HepG2 (cell line): ENCODE results near the gene ENTPD1. TPM values are rescaled to one million over a fixed set of nuclear protein-coding genes. Genes with fewer than 3 reads are reported as not detected.

Experiments used
- AGO2 ChIP-seq: fragments of 200-400 bp; formaldehyde crosslinking; optimal IDR thresholded peaks from 2 replicates; pipeline ENCODE3; 2017; ENCODE audit warnings: mild to moderate bottlenecking, low read depth, low read length, moderate library complexity
- ARID5B ChIP-seq: IDR thresholded peaks from 2 replicates; pipeline ENCODE4 v1.4.0; 2020; ENCODE audit warnings: mild to moderate bottlenecking, missing genetic modification reagents
- BRF2 ChIP-seq: sonication (generic); formaldehyde crosslinking; IDR thresholded peaks from 2 replicates; pipeline ENCODE4 v1.8.1; 2022; ENCODE audit warnings: mild to moderate bottlenecking, missing genetic modification reagents
- DMTF1 ChIP-seq: sonication (generic); formaldehyde crosslinking; IDR thresholded peaks from 2 replicates; pipeline ENCODE4 v1.4.0; 2020; ENCODE audit warnings: mild to moderate bottlenecking, missing genetic modification reagents
- GATAD2A ChIP-seq: IDR thresholded peaks from 2 replicates; pipeline ENCODE4 v1.6.1; 2016
- HOXA5 ChIP-seq: sonication (generic); formaldehyde crosslinking; IDR thresholded peaks from 2 replicates; pipeline ENCODE4 v1.4.0; 2020; ENCODE audit warnings: missing genetic modification reagents
- IKZF5 ChIP-seq: IDR thresholded peaks from 2 replicates; pipeline ENCODE4 v1.6.1; 2018; ENCODE audit warnings: missing genetic modification reagents, mild to moderate bottlenecking, missing compliant biosample characterization
- POLR2A ChIP-seq, 2 experiments: IDR thresholded peaks; 2 replicates each; pipeline ENCODE4 v1.6.1; 2011; ENCODE audit warnings: low read depth in 2 of 2, low read length in 2 of 2, mild to moderate bottlenecking in 1 of 2, moderate library complexity in 1 of 2; ENCODE audit not compliant: insufficient read depth in 1 of 2
- SRSF9 ChIP-seq: fragments of 200-400 bp; formaldehyde crosslinking; IDR thresholded peaks from 2 replicates; pipeline ENCODE4 v1.6.1; 2018; ENCODE audit warnings: borderline replicate concordance, mild to moderate bottlenecking, low read depth, low read length; ENCODE audit not compliant: insufficient read depth, poor library complexity, severe bottlenecking
- ZBED4 ChIP-seq: sonication (generic); formaldehyde crosslinking; IDR thresholded peaks from 2 replicates; pipeline ENCODE4 v1.4.0; 2020; ENCODE audit warnings: missing genetic modification reagents, borderline replicate concordance
- ZBTB34 ChIP-seq: sonication (generic); formaldehyde crosslinking; IDR thresholded peaks from 2 replicates; pipeline ENCODE4 v1.8.0; 2022; ENCODE audit warnings: mild to moderate bottlenecking, missing genetic modification reagents
- ZNF766 ChIP-seq: sonication (generic); formaldehyde crosslinking; IDR thresholded peaks from 2 replicates; pipeline ENCODE4 v1.5.0; 2020; ENCODE audit warnings: missing genetic modification reagents, borderline replicate concordance
- ZNF768 ChIP-seq: sonication (generic); formaldehyde crosslinking; IDR thresholded peaks from 2 replicates; pipeline ENCODE4 v1.4.0; 2020; ENCODE audit warnings: missing genetic modification reagents
- polyA plus RNA-seq, 8 experiments: library from polyadenylated mRNA; depleted of rRNA in 3 of 8; stranded (reverse) in 7 of 8; unstranded in 1 of 8; fragments of >200 nt; fragmentation: Illumina TruSeq in 4 of 8; extraction: Trizol in 4 of 8; gene quantifications; 2 replicates each; pipeline versions ENCODE4 v1.2.1 to v1.2.3, GENCODE V29; 2011 to 2016; ENCODE audit warnings: low read depth in 4 of 8, missing spikeins in 1 of 8, mixed read lengths in 1 of 8; ENCODE audit not compliant: insufficient read depth in 1 of 8
- total RNA-seq, 5 experiments: library from RNA; depleted of rRNA; stranded (reverse); fragments of >200 nt; fragmentation: Illumina TruSeq; extraction: Trizol; gene quantifications; 2 replicates each; pipeline ENCODE4 v1.2.3, GENCODE V29; 2016; ENCODE audit warnings: low read depth in 1 of 5

ENTPD1 gene
- total and polyA plus RNA-seq, 2 of the 13 experiments (the other 11 are each of a cell fraction or from before 2014, with no cell fraction given) = 0.07 TPM

GRCh38 chr10:95907456-95908253 lies 151.7 kb downstream of the ENTPD1 start, which contains the start of gene CC2D2B (continued):
- TF ChIP-seq GATAD2A (CRISPR knock-in tag) (no peak; the same call in 1 of the 2 replicates), IKZF5 (CRISPR knock-in tag) (peak; percentile 46), ZBED4 (CRISPR knock-in tag) (no peak), POLR2A (IDR thresholded peaks at IDR 0.05; ENCODE audit: insufficient read depth in 1 of 2, low read depth in 2 of 2, low read length in 2 of 2) (peak in 1 of 2 experiments; percentile 81; a peak in 2 of 4 replicates), AGO2 (peak; percentile 53), HOXA5 (CRISPR knock-in tag) (no peak; the same call in 1 of the 2 replicates), ZBTB34 (CRISPR knock-in tag) (peak; percentile 81; the same call in 1 of the 2 replicates), BRF2 (CRISPR knock-in tag) (peak; percentile 82; the same call in 1 of the 2 replicates), ZNF766 (CRISPR knock-in tag) (no peak), SRSF9 (no peak), DMTF1 (CRISPR knock-in tag) (no peak), ARID5B (CRISPR knock-in tag) (peak; percentile 17; the same call in 1 of the 2 replicates), ZNF768 (CRISPR knock-in tag) (peak; percentile 32; the same call in 1 of the 2 replicates)
